Choroid plexus epithelial cell (primary cell): ENCODE results near the gene CADM4.
A peak's percentile ranks its signal among the peaks of the same experiment; 100 is the strongest.

Source experiments
- DNase-seq: peaks from one replicate; pipeline ENCODE4 v3.0.0-alpha.2; 2010; ENCODE audit warnings: low read depth
- H3K4me3 ChIP-seq: 2 replicates; pipeline ENCODE4 v1.5.1; 2011; ENCODE audit warnings: low read depth, mild to moderate bottlenecking, control low read depth, low read length, moderate library complexity
- CTCF ChIP-seq: conservative IDR thresholded peaks from 2 replicates; pipeline ENCODE4 v1.5.1; 2011; ENCODE audit warnings: low read depth, mild to moderate bottlenecking, control low read depth, inconsistent platforms, low read length, moderate library complexity

CADM4 gene

GRCh38 chr19:43623889-43624670 is 15.6 kb downstream of the CADM4 start:
- TF ChIP-seq CTCF, result no peak
- DNase-seq, result no peak
- H3K4me3 ChIP-seq, result no peak overlapping the region

GRCh38 chr19:43622956-43623355 is 16.7 kb downstream of the CADM4 start:
- no peak for TF ChIP-seq CTCF
- no peak overlapping the region for H3K4me3 ChIP-seq
- no peak for DNase-seq

GRCh38 chr19:43622070-43622469 is 17.6 kb downstream of the CADM4 start:
- no peak overlapping the region for H3K4me3 ChIP-seq
- no peak for DNase-seq
- no peak for TF ChIP-seq CTCF

GRCh38 chr19:43620061-43621001 is 19.3 kb downstream of the CADM4 start:
- no peak for DNase-seq
- no peak for TF ChIP-seq CTCF

GRCh38 chr19:43619262-43620060 is 20.2 kb downstream of the CADM4 start, which contains the start of gene ZNF428:
Gene ZNF428 (minus strand): TSS chr19:43619629. CDS start chr19:43614304, 5,325 bp downstream.
- no peak for TF ChIP-seq CTCF
- peak; percentile 92 for DNase-seq
- H3K4me3 ChIP-seq, result peak within 1 kb of the TSS; percentile 84

More at GRCh38 chr19:43620061-43621001, 19.3 kb downstream of the CADM4 start:
- H3K4me3 ChIP-seq, result peak overlapping the region; percentile 84

GRCh38 chr19:43618921-43619261 is 20.8 kb downstream of the CADM4 start:
- TF ChIP-seq CTCF, result no peak
- DNase-seq, result no peak
- peak overlapping the region; percentile 84 for H3K4me3 ChIP-seq
